Esophagus (tissue), 2 donors: ENCODE results near the gene NDFIP2. TPM values are rescaled to one million over a fixed set of nuclear protein-coding genes. Genes with fewer than 3 reads are reported as not detected.

Experiments
- H3K27ac ChIP-seq, 2 donors: one replicate each; pipeline ENCODE4 v1.5.1; 2013; ENCODE audit warnings: low read depth in 2 of 2, mild to moderate bottlenecking in 2 of 2, inconsistent platforms in 1 of 2, low read length in 1 of 2, moderate library complexity in 1 of 2
- H3K27me3 ChIP-seq, 2 donors: one replicate each; pipeline ENCODE4 v1.6.1; 2013; ENCODE audit warnings: low read length in 2 of 2, control low read depth in 1 of 2, mild to moderate bottlenecking in 1 of 2; ENCODE audit not compliant: insufficient read depth in 2 of 2, control insufficient read depth in 1 of 2
- H3K36me3 ChIP-seq, 2 donors: one replicate each; pipeline ENCODE4 v1.6.1; 2013; ENCODE audit warnings: low read length in 1 of 2; ENCODE audit not compliant: control insufficient read depth in 2 of 2, insufficient read depth in 2 of 2
- H3K4me1 ChIP-seq, 2 donors: one replicate each; pipeline ENCODE4 v1.6.1; 2013; ENCODE audit warnings: low read length in 1 of 2; ENCODE audit not compliant: control insufficient read depth in 2 of 2, insufficient read depth in 2 of 2
- H3K4me3 ChIP-seq, 2 donors: one replicate each; pipeline ENCODE4 v1.5.1; 2013; ENCODE audit warnings: low read length in 2 of 2, mild to moderate bottlenecking in 2 of 2, low read depth in 1 of 2, moderate library complexity in 1 of 2
- H3K9me3 ChIP-seq, 2 donors: one replicate each; pipeline ENCODE4 v1.6.1; 2013; ENCODE audit warnings: mild to moderate bottlenecking in 2 of 2, low read depth in 1 of 2, low read length in 1 of 2, moderate library complexity in 1 of 2; ENCODE audit not compliant: control insufficient read depth in 2 of 2, insufficient read depth in 1 of 2
- WGBS, 2 donors: extraction: QIAGEN DNeasy Blood & Tissue Kit; methylation state at CpG; one replicate each; pipeline ENCODE4 v1.1.7; 2013; 5-methylcytosine and 5-hydroxymethylcytosine counted together
- polyA plus RNA-seq, 2 donors: library from polyadenylated mRNA; stranded (reverse); fragments of 200-250 nt; gene quantifications; one replicate each; pipeline ENCODE4 v1.2.3, GENCODE V29; 2013
- donor health status: healthy with polysubstance abuse.
- donor health status: Bipolar disorder and iron deficiency.

The NDFIP2 gene, protein sequence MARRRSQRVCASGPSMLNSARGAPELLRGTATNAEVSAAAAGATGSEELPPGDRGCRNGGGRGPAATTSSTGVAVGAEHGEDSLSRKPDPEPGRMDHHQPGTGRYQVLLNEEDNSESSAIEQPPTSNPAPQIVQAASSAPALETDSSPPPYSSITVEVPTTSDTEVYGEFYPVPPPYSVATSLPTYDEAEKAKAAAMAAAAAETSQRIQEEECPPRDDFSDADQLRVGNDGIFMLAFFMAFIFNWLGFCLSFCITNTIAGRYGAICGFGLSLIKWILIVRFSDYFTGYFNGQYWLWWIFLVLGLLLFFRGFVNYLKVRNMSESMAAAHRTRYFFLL
- polyA plus RNA-seq: 10 to 100 TPM; 37.5 to 45.5 TPM

DNA sequence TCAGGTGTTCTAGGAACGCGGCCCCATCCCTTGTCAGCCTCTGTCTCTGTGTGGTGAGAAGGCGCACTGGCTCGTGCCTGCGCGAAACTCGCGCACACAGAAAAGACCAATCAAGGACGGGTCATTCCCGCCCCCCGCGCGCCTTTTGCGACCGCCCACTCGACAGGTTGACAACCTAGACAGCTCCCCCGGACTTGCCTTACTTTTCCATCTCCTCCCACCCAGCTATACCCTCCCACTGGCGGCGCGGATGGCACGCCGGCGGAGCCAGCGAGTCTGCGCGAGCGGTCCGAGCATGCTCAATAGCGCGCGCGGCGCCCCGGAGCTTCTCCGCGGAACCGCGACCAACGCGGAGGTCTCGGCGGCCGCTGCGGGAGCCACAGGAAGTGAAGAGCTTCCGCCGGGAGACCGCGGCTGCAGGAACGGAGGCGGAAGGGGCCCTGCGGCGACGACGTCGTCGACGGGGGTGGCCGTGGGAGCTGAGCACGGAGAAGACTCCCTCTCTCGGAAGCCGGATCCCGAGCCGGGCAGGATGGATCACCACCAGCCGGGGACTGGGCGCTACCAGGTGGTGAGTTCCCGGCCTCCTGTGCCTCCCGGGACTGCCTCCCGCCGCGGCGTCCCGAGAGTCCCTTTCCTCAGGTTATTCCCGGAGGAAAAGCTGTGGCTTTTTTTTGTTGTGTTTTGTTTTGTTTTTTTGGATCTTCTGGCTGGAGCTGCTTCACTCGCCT is at the start of gene NDFIP2:
TSS of gene NDFIP2 (plus strand) at position 202 of the 731 bp plus-strand sequence. CDS start at position 251, 49 bp downstream.
- H3K36me3 ChIP-seq: no peaks in the 10 kb centered on the region
- peak within 1 kb of the TSS; percentile 55 to 89 for H3K4me3 ChIP-seq
- WGBS, 2 donors: 0% methylated on average over 74 of the region's 74 CpGs
- H3K9me3 ChIP-seq: no peaks in the 10 kb centered on the region
- no peaks in the 10 kb centered on the region for H3K4me1 ChIP-seq
- H3K27me3 ChIP-seq: no peaks in the 10 kb centered on the region
- H3K27ac ChIP-seq: peak within 1 kb of the TSS; percentile 92 to 95

DNA sequence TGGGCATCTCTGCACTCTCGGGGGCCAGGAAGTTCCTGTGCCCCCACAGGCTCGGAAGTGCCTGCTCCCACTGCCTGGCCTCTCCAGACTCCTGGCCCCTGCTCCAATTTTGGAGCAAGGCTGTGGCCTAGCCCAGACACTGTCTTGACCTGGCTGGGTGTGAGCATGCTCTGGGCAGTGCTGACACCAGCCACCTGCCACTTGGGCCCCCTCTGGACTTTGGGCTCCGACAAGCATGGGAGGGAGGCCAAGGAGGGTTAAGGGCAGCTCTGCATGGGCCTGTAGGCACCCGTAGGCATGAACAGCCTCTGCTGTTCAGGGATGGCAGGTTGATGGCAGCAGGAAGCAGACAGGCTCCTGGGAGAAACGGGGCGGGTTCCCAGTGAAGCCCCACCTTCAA is 48.9 kb upstream of the NDFIP2 start:
- Histone ChIP-seq H3K27ac (no peak overlapping the region), H3K4me1 (peaks cover 0 to 4% of the 10 kb centered on the region in 2 donors), H3K4me3 (no peak overlapping the region), H3K9me3 (peaks cover 4% of the 10 kb centered on the region in 2 donors), H3K27me3 (no peaks in the 10 kb centered on the region), H3K36me3 (no peaks in the 10 kb centered on the region)
- 95 to 96% methylated on average over 6 of the region's 6 CpGs for WGBS, 2 donors

DNA sequence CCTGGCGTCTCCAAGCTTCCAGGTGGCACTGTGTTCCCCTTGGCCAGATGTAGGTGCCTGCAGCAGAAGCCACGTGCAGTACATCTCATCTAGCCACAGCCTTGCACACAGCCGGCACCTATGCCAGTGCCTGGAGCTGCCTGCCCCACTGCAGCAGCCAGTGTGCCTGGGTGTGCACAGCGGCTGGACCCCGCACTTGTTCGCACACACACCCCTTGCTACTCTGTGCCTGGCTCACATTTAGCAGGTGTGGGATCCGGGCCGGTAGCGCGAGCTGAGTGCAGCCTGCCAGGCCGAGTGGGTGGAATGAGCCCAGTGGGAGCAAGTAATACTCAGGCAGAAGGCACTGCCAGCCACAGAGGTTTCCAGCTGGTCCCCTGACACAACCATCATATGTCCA is 48.0 kb upstream of the NDFIP2 start:
- H3K27me3 ChIP-seq: no peaks in the 10 kb centered on the region
- peaks cover 0 to 4% of the 10 kb centered on the region in 2 donors for H3K4me1 ChIP-seq
- H3K27ac ChIP-seq: no peak overlapping the region
- H3K4me3 ChIP-seq: no peak overlapping the region
- H3K9me3 ChIP-seq: peaks cover 4% of the 10 kb centered on the region in 2 donors
- WGBS, 2 donors: 96 to 98% methylated on average over 11 of the region's 11 CpGs
- H3K36me3 ChIP-seq: no peaks in the 10 kb centered on the region

DNA sequence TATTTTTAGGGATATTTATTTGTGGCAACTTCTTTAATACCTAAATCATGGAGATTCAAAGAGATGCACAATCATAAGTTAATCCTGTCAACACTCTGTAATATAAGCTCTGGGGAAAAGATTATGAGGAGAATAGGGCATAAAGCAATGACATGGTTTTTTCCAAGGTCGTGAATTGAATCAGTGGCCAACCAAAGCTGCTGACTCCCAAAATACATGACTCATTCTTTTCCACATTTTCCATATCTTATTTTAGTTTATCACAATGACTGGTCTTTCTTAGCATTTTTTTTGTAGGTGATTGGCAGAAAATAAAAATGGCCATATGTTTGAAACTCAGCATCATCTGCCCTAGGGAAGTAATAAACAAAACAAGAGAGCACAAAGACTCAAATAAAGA is 46.4 kb upstream of the NDFIP2 start:
- H3K27me3 ChIP-seq: no peaks in the 10 kb centered on the region
- no peaks in the 10 kb centered on the region for H3K36me3 ChIP-seq
- peaks cover 4% of the 10 kb centered on the region in 2 donors for H3K9me3 ChIP-seq
- H3K4me3 ChIP-seq: no peak overlapping the region
- H3K27ac ChIP-seq: no peak overlapping the region
- peaks cover 0 to 4% of the 10 kb centered on the region in 2 donors for H3K4me1 ChIP-seq
- 60 to 61% methylated on average over 1 of the region's 1 CpG for WGBS, 2 donors

DNA sequence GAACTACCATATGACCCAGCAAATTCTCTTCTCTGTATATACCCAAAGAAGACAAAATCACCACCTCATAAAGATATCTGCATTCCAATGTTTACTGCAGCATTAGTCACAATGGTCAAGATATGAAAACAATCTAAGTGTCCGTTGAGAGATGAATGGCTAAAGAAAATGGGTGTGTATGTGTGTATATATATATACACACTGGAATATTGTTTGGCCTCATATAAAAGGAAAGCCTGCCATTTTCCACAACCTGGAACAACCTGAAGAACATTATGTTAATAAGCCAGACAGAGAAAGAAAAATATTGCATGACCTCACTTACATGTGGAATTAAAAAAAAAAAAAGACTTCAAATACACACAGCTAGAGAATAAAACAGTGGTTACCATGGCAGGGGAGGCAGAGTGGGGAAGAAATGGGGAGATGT is 45.4 kb upstream of the NDFIP2 start:
- 58 to 61% methylated on average over 1 of the region's 1 CpG for WGBS, 2 donors
- Histone ChIP-seq H3K27ac (no peak overlapping the region), H3K4me3 (no peak overlapping the region), H3K9me3 (peaks cover 4% of the 10 kb centered on the region in 2 donors), H3K27me3 (no peaks in the 10 kb centered on the region), H3K4me1 (peaks cover 0 to 4% of the 10 kb centered on the region in 2 donors), H3K36me3 (no peaks in the 10 kb centered on the region)

DNA sequence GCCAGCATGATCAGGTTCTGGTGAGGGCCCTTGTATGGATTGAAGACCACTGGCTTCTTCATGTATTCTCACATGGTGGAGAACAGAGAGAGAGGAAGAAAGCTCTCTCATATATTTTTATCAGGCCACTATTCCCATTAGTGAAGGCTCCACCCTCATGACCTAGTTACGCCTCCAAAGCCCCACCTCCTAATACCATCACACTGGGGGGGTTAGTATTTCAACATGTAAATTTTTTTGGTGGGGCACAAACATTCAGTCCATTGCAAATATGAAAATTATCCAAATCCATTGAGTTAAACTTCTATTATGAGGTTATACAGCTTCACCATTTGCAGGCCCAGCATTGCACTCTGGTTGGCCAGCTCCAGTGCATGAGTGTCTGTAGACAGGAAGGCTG is 41.7 kb upstream of the NDFIP2 start:
- Histone ChIP-seq H3K9me3 (no peaks in the 10 kb centered on the region), H3K27ac (no peak overlapping the region), H3K27me3 (no peaks in the 10 kb centered on the region), H3K4me1 (no peaks in the 10 kb centered on the region), H3K36me3 (no peaks in the 10 kb centered on the region), H3K4me3 (no peak overlapping the region)
- WGBS, 2 donors: 92 to 100% methylated on average over 1 of the region's 1 CpG

DNA sequence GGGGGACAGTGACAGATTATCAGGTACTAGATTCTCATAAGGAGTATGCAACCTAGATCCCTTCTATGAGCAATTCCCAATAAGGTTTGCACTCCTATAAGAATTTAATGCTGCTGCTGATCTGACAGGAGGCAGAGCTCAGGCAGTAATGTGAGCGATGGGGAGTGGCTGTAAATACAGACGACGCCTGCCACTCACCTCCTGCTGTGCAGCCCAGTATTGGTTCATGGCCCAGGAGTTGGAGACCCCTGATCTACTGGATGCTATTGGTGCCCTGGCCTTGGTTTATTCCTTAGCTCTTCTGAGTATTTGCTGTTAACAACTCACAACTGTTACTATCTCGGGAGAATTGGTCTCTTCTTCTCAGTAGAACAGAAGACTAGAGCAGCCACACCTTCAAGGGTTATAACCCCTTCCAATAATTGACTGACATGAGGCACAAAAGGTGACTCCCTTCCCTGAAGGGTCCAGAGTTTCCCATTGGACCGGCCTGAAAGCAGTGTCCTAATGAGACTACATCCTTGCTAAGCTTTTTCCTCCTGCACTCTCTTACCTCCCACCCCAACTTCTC is 39.9 kb upstream of the NDFIP2 start:
- H3K27me3 ChIP-seq: no peaks in the 10 kb centered on the region
- H3K4me3 ChIP-seq: no peak overlapping the region
- peak overlapping the region; percentile 2 to 21 for H3K27ac ChIP-seq

DNA sequence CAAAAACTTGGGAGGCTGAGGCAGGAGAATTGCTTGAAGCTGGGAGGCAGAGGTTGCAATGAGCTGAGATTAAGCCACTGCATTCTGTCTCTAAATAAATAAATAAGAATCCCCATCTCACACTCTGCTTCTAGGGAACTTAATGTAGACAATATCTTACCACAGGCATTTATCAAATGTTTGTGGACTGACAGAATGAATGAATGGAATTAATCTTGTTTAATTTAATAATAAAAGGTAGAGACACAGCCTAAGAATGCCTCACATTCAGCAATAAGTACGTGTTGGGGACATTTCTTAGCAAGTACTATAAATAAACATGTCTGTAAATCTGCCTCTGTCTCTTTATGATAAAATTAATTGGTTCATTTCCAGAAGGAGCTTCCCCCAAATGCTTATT is 38.7 kb upstream of the NDFIP2 start:
- 48 to 60% methylated on average over 1 of the region's 1 CpG for WGBS, 2 donors

More for the DNA sequence above, 39.9 kb upstream of the NDFIP2 start:
- no peaks in the 10 kb centered on the region for H3K4me1 ChIP-seq
- no peaks in the 10 kb centered on the region for H3K9me3 ChIP-seq
- WGBS, 2 donors: 65 to 87% methylated on average over 5 of the region's 5 CpGs
- H3K36me3 ChIP-seq: no peaks in the 10 kb centered on the region

DNA sequence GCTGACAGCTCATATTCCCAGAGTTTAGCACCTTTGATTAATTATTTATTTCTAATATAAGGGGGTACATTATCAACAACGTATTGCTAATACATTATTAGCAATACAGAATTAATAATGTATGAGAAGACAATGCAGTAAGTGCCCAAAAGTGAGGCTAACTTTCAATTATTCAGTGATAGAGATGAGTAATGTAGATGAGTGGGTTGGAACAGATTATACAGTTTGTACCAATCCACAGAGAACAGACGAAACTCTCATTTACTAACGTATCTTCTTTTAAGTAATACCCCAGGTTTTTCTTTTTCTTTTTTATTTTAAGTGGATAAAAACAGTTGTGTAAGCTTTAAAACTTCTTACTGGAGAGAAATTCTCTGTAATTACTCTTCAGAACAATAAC is 38.2 kb upstream of the NDFIP2 start:
- H3K9me3 ChIP-seq: no peaks in the 10 kb centered on the region
- H3K27me3 ChIP-seq: no peaks in the 10 kb centered on the region
- H3K4me1 ChIP-seq: no peaks in the 10 kb centered on the region
- H3K4me3 ChIP-seq: no peak overlapping the region
- H3K36me3 ChIP-seq: no peaks in the 10 kb centered on the region
- WGBS, 2 donors: 80 to 86% methylated on average over 3 of the region's 3 CpGs
- no peak overlapping the region for H3K27ac ChIP-seq

More for the DNA sequence above, 38.7 kb upstream of the NDFIP2 start:
- Histone ChIP-seq H3K4me1 (no peaks in the 10 kb centered on the region), H3K27me3 (no peaks in the 10 kb centered on the region), H3K4me3 (no peak overlapping the region), H3K36me3 (no peaks in the 10 kb centered on the region), H3K9me3 (no peaks in the 10 kb centered on the region), H3K27ac (no peak overlapping the region)
